ENCODE data around the gene L3HYPDH. TPM values are rescaled to one million over a fixed set of nuclear protein-coding genes. Genes with fewer than 3 reads are reported as not detected.

The L3HYPDH gene
- total and polyA plus RNA-seq, 2 of the 13 experiments (the other 11 are each of a cell fraction or from before 2014, with no cell fraction given) = 30.5 to 36.6 TPM

- TF ChIP-seq BRD4 (CRISPR knock-in tag; IDR thresholded peaks at IDR 0.05) (peak; percentile 92; the same call in 1 of the 2 replicates), RBM22 (optimal IDR thresholded peaks at IDR 0.05; ENCODE audit: low read length) (peak; percentile 52), GPN1 (CRISPR knock-in tag; IDR thresholded peaks at IDR 0.05; ENCODE audit: borderline replicate concordance) (no peak), AKAP8 (CRISPR knock-in tag; IDR thresholded peaks at IDR 0.05) (peak; percentile 77; the same call in 1 of the 2 replicates), ZNF740 (CRISPR knock-in tag; IDR thresholded peaks at IDR 0.05) (peak; percentile 62; the same call in 1 of the 2 replicates), CENPX (CRISPR knock-in tag; IDR thresholded peaks at IDR 0.05) (no peak), PITX1 (CRISPR knock-in tag; IDR thresholded peaks at IDR 0.05) (peak; percentile 91), ZNF883 (CRISPR knock-in tag; IDR thresholded peaks at IDR 0.05; ENCODE audit: not compliant biosample characterization) (peak; percentile 85), BCLAF1 (IDR thresholded peaks at IDR 0.05) (no peak), ATF7 (IDR thresholded peaks at IDR 0.05) (no peak), ATF7 (CRISPR knock-in tag; IDR thresholded peaks at IDR 0.05) (peak; percentile 73), SRF (IDR thresholded peaks at IDR 0.05; ENCODE audit: low read depth, low read length) (no peak), GATAD2A (CRISPR knock-in tag; IDR thresholded peaks at IDR 0.05) (peak; percentile 54), TBP (CRISPR knock-in tag; IDR thresholded peaks at IDR 0.05) (no peak), AGO1 (IDR thresholded peaks at IDR 0.05; ENCODE audit: low read depth, low read length, poor library complexity, severe bottlenecking) (peak; percentile 56), SMYD3 (CRISPR knock-in tag; IDR thresholded peaks at IDR 0.05) (peak; percentile 98), ZNF713 (CRISPR knock-in tag; IDR thresholded peaks at IDR 0.05) (peak; percentile 59; the same call in 1 of the 2 replicates), REST (IDR thresholded peaks at IDR 0.05; ENCODE audit: borderline replicate concordance in 1 of 2, low read depth in 1 of 2, low read length in 2 of 2) (0 out of 4 replicates have a peak, but pooled peaks of 1 of the 2 experiments have one; percentile 28), ZNF280B (CRISPR knock-in tag; IDR thresholded peaks at IDR 0.05; ENCODE audit: borderline replicate concordance) (peak; percentile 94), ARNTL (CRISPR knock-in tag; IDR thresholded peaks at IDR 0.05) (peak; percentile 85), ZNF777 (CRISPR knock-in tag; IDR thresholded peaks at IDR 0.05) (peak; percentile 94), RBM39 (IDR thresholded peaks at IDR 0.05; ENCODE audit: low read depth, low read length, poor library complexity, severe bottlenecking) (peak; percentile 76)
Observed at GRCh38 chr14:59483819-59484638, at the start of gene L3HYPDH, which contains the start of gene JKAMP (continued).
